Esophagus muscularis mucosa (tissue), 3 donors: ENCODE data around the gene KDM6A.

Source experiments
- POLR2AphosphoS5 ChIP-seq, 2 donors: sonication (generic); formaldehyde crosslinking; IDR thresholded peaks; one replicate each; pipeline ENCODE4 v1.6.1; 2017; ENCODE audit warnings: antibody characterized with exemption in 2 of 2
- TF ChIP-seq, protein P1 (sequence below), 3 experiments: fragments of 200-600 bp in 2 of 3; fragments of 450-650 bp in 1 of 3; sonication (generic) in 2 of 3; IDR thresholded peaks; one replicate each; pipeline ENCODE4 v1.5.1; 2017 to 2019; ENCODE audit warnings: antibody characterized with exemption in 3 of 3, mild to moderate bottlenecking in 2 of 3, moderate library complexity in 1 of 3

DNA sequence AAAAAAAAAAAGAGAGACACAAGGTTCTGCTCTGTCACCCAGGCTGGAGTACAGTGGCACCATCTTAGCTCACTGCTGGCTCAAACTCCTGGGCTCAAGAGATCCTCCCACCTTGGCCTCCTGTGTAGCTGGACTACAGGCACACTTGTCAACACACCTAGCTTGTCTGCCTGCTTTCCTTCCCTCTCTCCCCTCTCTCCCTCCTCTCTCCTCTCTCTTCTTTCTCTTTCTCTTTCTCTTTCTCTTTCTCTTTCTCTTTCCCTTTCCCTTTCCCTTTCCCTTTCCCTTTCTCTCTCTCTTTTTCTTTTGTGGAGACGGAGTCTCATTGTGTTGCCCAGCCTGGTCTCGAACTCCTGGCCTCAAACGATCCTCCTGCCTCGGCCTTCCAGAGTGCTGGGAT, 195.6 kb downstream of the KDM6A start:
- TF ChIP-seq, protein P1, sequence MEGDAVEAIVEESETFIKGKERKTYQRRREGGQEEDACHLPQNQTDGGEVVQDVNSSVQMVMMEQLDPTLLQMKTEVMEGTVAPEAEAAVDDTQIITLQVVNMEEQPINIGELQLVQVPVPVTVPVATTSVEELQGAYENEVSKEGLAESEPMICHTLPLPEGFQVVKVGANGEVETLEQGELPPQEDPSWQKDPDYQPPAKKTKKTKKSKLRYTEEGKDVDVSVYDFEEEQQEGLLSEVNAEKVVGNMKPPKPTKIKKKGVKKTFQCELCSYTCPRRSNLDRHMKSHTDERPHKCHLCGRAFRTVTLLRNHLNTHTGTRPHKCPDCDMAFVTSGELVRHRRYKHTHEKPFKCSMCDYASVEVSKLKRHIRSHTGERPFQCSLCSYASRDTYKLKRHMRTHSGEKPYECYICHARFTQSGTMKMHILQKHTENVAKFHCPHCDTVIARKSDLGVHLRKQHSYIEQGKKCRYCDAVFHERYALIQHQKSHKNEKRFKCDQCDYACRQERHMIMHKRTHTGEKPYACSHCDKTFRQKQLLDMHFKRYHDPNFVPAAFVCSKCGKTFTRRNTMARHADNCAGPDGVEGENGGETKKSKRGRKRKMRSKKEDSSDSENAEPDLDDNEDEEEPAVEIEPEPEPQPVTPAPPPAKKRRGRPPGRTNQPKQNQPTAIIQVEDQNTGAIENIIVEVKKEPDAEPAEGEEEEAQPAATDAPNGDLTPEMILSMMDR (IDR thresholded peaks at IDR 0.05), result no peak
- TF ChIP-seq POLR2AphosphoS5 (IDR thresholded peaks at IDR 0.05), result no peak
